Smooth muscle cell (in vitro differentiated cells): Measurements from ENCODE around the gene CDC27. TPM values are rescaled to one million over a fixed set of nuclear protein-coding genes. Genes with fewer than 3 reads are reported as not detected.

Experiments
- DNase-seq: peaks from one replicate; lab custom pipeline; 2025; ENCODE audit not compliant: unreplicated experiment; lab: John Stamatoyannopoulos, UW
- H2AFZ ChIP-seq: fragments of 200-600 bp; sonication (generic); 2 replicates; pipeline ENCODE4 v1.6.0; 2016; ENCODE audit warnings: antibody characterized with exemption, low read depth, mild to moderate bottlenecking
- H3F3A ChIP-seq: fragments of 200-600 bp; sonication (generic); 2 replicates; pipeline ENCODE4 v1.6.0; 2017; ENCODE audit warnings: antibody characterized with exemption, low read depth
- H3K27ac ChIP-seq: fragments of 200-600 bp; sonication (generic); 2 replicates; pipeline ENCODE4 v1.5.1; 2016; ENCODE audit warnings: low read depth, mild to moderate bottlenecking
- H3K27me3 ChIP-seq: fragments of 200-600 bp; sonication (generic); 2 replicates; pipeline ENCODE4 v1.6.1; 2016; ENCODE audit warnings: low read depth, mild to moderate bottlenecking
- H3K36me3 ChIP-seq: fragments of 200-600 bp; sonication (generic); 2 replicates; pipeline ENCODE4 v1.5.1; 2016; ENCODE audit warnings: low read depth
- H3K4me1 ChIP-seq: fragments of 200-600 bp; sonication (generic); 2 replicates; pipeline ENCODE4 v1.5.1; 2016; ENCODE audit warnings: low read depth
- H3K4me2 ChIP-seq: fragments of 200-600 bp; sonication (generic); 2 replicates; pipeline ENCODE4 v1.6.0; 2016; ENCODE audit warnings: mild to moderate bottlenecking
- H3K4me3 ChIP-seq: fragments of 200-600 bp; sonication (generic); 2 replicates; pipeline ENCODE4 v1.5.1; 2016; ENCODE audit warnings: mild to moderate bottlenecking
- H3K79me2 ChIP-seq: fragments of 200-600 bp; sonication (generic); 2 replicates; pipeline ENCODE4 v1.6.0; 2016; ENCODE audit warnings: low read depth, mild to moderate bottlenecking
- H3K9ac ChIP-seq: fragments of 200-600 bp; sonication (generic); 2 replicates; pipeline ENCODE4 v1.6.0; 2016; ENCODE audit warnings: low read depth
- H3K9me3 ChIP-seq: fragments of 200-600 bp; sonication (generic); replicated peaks from 2 replicates; pipeline ENCODE4 v1.5.1; 2016; ENCODE audit warnings: low read depth
- H4K20me1 ChIP-seq: fragments of 200-600 bp; sonication (generic); 2 replicates; pipeline ENCODE4 v1.6.0; 2016; ENCODE audit warnings: low read depth
- WGBS: methylation state at CpG from one replicate; pipeline ENCODE4 v1.1.7; 2016; ENCODE audit warnings: low lambda C conversion rate; 5-methylcytosine and 5-hydroxymethylcytosine counted together
- polyA plus RNA-seq: library from polyadenylated mRNA; unstranded; fragments of >200 nt; fragmentation: Nextera tagmentation; extraction: Ambion mirVana; gene quantifications from 2 replicates; pipeline ENCODE4 v1.2.1, GENCODE V29; 2016
- total RNA-seq: library from RNA; depleted of rRNA; stranded (reverse); fragments of >200 nt; gene quantifications from 2 replicates; pipeline ENCODE4 v1.2.3, GENCODE V29; 2014
- TF ChIP-seq, protein P1 (sequence below): fragments of 200-600 bp; sonication (generic); IDR thresholded peaks from 2 replicates; pipeline ENCODE4 v1.5.1; 2017; ENCODE audit warnings: borderline replicate concordance, mild to moderate bottlenecking, antibody characterized with exemption; ENCODE audit not compliant: insufficient read depth, poor library complexity, severe bottlenecking

Gene CDC27
- total and polyA plus RNA-seq, 2 experiments from 2014 or later = 53.1 to 101 TPM

GRCh38 chr17:47223460-47223859 is 34.4 kb upstream of the CDC27 start:
- H3K4me2 ChIP-seq = no peak overlapping the region
- TF ChIP-seq, protein P1, sequence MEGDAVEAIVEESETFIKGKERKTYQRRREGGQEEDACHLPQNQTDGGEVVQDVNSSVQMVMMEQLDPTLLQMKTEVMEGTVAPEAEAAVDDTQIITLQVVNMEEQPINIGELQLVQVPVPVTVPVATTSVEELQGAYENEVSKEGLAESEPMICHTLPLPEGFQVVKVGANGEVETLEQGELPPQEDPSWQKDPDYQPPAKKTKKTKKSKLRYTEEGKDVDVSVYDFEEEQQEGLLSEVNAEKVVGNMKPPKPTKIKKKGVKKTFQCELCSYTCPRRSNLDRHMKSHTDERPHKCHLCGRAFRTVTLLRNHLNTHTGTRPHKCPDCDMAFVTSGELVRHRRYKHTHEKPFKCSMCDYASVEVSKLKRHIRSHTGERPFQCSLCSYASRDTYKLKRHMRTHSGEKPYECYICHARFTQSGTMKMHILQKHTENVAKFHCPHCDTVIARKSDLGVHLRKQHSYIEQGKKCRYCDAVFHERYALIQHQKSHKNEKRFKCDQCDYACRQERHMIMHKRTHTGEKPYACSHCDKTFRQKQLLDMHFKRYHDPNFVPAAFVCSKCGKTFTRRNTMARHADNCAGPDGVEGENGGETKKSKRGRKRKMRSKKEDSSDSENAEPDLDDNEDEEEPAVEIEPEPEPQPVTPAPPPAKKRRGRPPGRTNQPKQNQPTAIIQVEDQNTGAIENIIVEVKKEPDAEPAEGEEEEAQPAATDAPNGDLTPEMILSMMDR = no peak
- H3K36me3 ChIP-seq = no peaks in the 10 kb centered on the region
- no peaks in the 10 kb centered on the region for H4K20me1 ChIP-seq
- H3K79me2 ChIP-seq = no peaks in the 10 kb centered on the region
- H3K27ac ChIP-seq = no peak overlapping the region
- WGBS = 88% methylated on average over 5 of the region's 5 CpGs
- no peaks in the 10 kb centered on the region for H3K9me3 ChIP-seq
- no peaks in the 10 kb centered on the region for H3K4me1 ChIP-seq
- H2AFZ ChIP-seq = no peak overlapping the region
- H3K4me3 ChIP-seq = no peak overlapping the region
- no peaks in the 10 kb centered on the region for H3K27me3 ChIP-seq
- H3K9ac ChIP-seq = no peak overlapping the region
- no peak for DNase-seq
- H3F3A ChIP-seq = no peaks in the 10 kb centered on the region

DNA sequence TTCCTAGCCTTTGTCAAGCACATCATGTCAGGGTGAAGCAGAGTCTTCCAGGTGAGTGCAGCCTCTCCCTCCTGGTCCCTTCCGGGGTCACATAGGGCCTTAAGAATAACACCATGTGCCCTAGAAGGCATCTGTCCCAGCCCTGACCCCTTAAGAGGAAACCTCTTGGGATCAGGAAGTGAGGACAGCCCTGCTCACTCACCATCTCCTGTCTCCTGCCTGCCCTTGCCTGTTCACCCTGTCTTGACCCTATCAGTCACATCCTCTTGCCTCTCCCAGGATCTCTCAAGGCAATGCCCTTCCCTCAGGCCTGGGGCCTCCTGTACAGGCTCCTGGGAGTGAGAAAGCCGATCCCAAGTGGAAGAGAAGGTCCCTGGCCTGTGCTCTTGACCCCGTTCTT is 33.9 kb upstream of the CDC27 start:
- H3K36me3 ChIP-seq = no peaks in the 10 kb centered on the region
- H3K4me1 ChIP-seq = no peaks in the 10 kb centered on the region
- H3K9me3 ChIP-seq = no peaks in the 10 kb centered on the region
- no peak overlapping the region for H3K4me2 ChIP-seq
- H2AFZ ChIP-seq = no peak overlapping the region
- H3K9ac ChIP-seq = no peak overlapping the region
- no peak for DNase-seq
- TF ChIP-seq, protein P1 = no peak
- H3K27me3 ChIP-seq = no peaks in the 10 kb centered on the region
- WGBS = 91% methylated on average over 3 of the region's 3 CpGs
- H3K79me2 ChIP-seq = no peaks in the 10 kb centered on the region
- no peaks in the 10 kb centered on the region for H3F3A ChIP-seq
- H4K20me1 ChIP-seq = no peaks in the 10 kb centered on the region
- no peak overlapping the region for H3K4me3 ChIP-seq
- no peak overlapping the region for H3K27ac ChIP-seq

- no peak overlapping the region for H3K27ac ChIP-seq
- no peak overlapping the region for H3K9ac ChIP-seq
- no peaks in the 10 kb centered on the region for H3K9me3 ChIP-seq
- H3K4me1 ChIP-seq = no peaks in the 10 kb centered on the region
- H3K4me2 ChIP-seq = no peak overlapping the region
- no peaks in the 10 kb centered on the region for H3F3A ChIP-seq
- H3K79me2 ChIP-seq = no peaks in the 10 kb centered on the region
- TF ChIP-seq, protein P1 = no peak
- H2AFZ ChIP-seq = no peak overlapping the region
- no peaks in the 10 kb centered on the region for H3K36me3 ChIP-seq
- no peak for DNase-seq
- H3K27me3 ChIP-seq = no peaks in the 10 kb centered on the region
- no peak overlapping the region for H3K4me3 ChIP-seq
- 93% methylated on average over 4 of the region's 4 CpGs for WGBS
- H4K20me1 ChIP-seq = no peaks in the 10 kb centered on the region
Observed at GRCh38 chr17:47222047-47222446, 33.0 kb upstream of the CDC27 start.

DNA sequence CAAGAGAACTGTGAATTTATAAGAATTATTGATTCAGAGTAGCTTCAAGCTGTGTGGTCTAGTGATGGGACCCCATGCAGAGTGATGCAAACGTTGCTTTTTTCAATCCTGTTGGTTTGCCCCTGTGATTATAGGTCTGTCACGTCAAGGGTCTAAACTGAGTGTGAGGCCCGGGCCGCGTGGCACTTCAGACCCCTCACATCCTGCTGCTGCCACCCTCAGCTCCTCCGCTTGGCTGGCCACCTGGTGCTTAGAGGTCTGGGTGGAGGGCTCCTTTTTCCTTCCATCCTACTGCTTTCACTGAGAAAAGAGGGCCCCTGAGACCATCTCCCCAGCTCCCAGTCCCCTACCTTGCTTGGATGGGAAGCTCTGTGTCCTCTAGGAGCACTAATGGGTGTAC is 32.1 kb upstream of the CDC27 start:
- Histone ChIP-seq H3K27ac (no peak overlapping the region), H3F3A (no peaks in the 10 kb centered on the region), H3K4me3 (no peak overlapping the region), H3K79me2 (no peaks in the 10 kb centered on the region), H3K36me3 (no peaks in the 10 kb centered on the region), H3K9me3 (no peaks in the 10 kb centered on the region), H3K27me3 (no peaks in the 10 kb centered on the region), H3K4me2 (no peak overlapping the region), H3K9ac (no peak overlapping the region), H3K4me1 (no peaks in the 10 kb centered on the region), H2AFZ (no peak overlapping the region), H4K20me1 (no peaks in the 10 kb centered on the region)
- DNase-seq = no peak
- TF ChIP-seq, protein P1 = no peak
- WGBS = 90% methylated on average over 6 of the region's 6 CpGs
